HG03342 (cell line): Measurements from ENCODE around the gene ARPIN.
"Not testable (repeated sequence)": the region's sequence is repeated elsewhere in the genome, so short reads cannot be mapped to it uniquely, and the experiment has no call there.

Experiments used
- ATAC-seq: cut with Tn5 transposase; IDR thresholded peaks from one replicate; pipeline ENCODE4 v1.9.1; 2021; ENCODE audit warnings: mild to moderate bottlenecking, moderate library complexity; ENCODE audit not compliant: unreplicated experiment

ARPIN gene

GRCh38 chr15:89912674-89913396 lies at the start of gene ARPIN:
TSS of gene ARPIN (minus strand) at chr15:89912952. CDS start at chr15:89912835, 117 bp downstream.
- ATAC-seq: no peak

- no peak for ATAC-seq
These were observed 45.5 kb upstream of the ARPIN start for GRCh38 chr15:89958107-89958805.

GRCh38 chr15:89955449-89955998 lies 42.8 kb upstream of the ARPIN start:
- ATAC-seq: not testable (repeated sequence)

- no peak for ATAC-seq
These were observed 41.8 kb upstream of the ARPIN start for GRCh38 chr15:89954541-89954940.

- no peak for ATAC-seq
These were observed 36.0 kb upstream of the ARPIN start for GRCh38 chr15:89948796-89949195.

- no peak for ATAC-seq
These were observed 34.6 kb upstream of the ARPIN start for GRCh38 chr15:89947385-89947784.

- no peak for ATAC-seq
These were observed 34.0 kb upstream of the ARPIN start for GRCh38 chr15:89946681-89947299.

GRCh38 chr15:89943721-89944120 lies 31.0 kb upstream of the ARPIN start:
- not testable (repeated sequence) for ATAC-seq

GRCh38 chr15:89939910-89940309 lies 27.2 kb upstream of the ARPIN start:
- ATAC-seq: no peak

GRCh38 chr15:89939377-89939776 lies 26.6 kb upstream of the ARPIN start:
- not testable (repeated sequence) for ATAC-seq

GRCh38 chr15:89937365-89938350 lies 24.9 kb upstream of the ARPIN start:
- ATAC-seq: no peak

GRCh38 chr15:89936786-89937265 lies 24.1 kb upstream of the ARPIN start:
- no peak for ATAC-seq

- no peak for ATAC-seq
These were observed 23.5 kb upstream of the ARPIN start for GRCh38 chr15:89936051-89936785.

GRCh38 chr15:89932880-89933279 lies 20.1 kb upstream of the ARPIN start:
- no peak for ATAC-seq

GRCh38 chr15:89928421-89928820 lies 15.7 kb upstream of the ARPIN start:
- no peak for ATAC-seq

- ATAC-seq: no peak
These were observed 13.4 kb upstream of the ARPIN start for GRCh38 chr15:89926158-89926557.

GRCh38 chr15:89917442-89918101 lies 4.8 kb upstream of the ARPIN start:
- ATAC-seq: no peak

GRCh38 chr15:89916660-89917059 lies 3.9 kb upstream of the ARPIN start:
- no peak for ATAC-seq

GRCh38 chr15:89912145-89912673 lies 543 bp downstream of the ARPIN start:
- ATAC-seq: no peak
